Liver (tissue), 9 donors: ENCODE data around the gene SLFN12L. TPM values are rescaled to one million over a fixed set of nuclear protein-coding genes. Genes with fewer than 3 reads are reported as not detected.

Experiments
- DNase-seq: peaks from one replicate; pipeline ENCODE4 v3.0.0-alpha.2; 2017; ENCODE audit warnings: low spot score
- H3K27ac ChIP-seq, 2 donors: one replicate each; pipeline ENCODE4 v1.7.0; 2013; ENCODE audit warnings: inconsistent platforms in 2 of 2, low read length in 2 of 2, control low read depth in 1 of 2, low read depth in 1 of 2, mild to moderate bottlenecking in 1 of 2
- H3K27me3 ChIP-seq, 4 donors: one replicate each; pipeline versions ENCODE4 v1.6.1 to v1.7.0; 2013; ENCODE audit warnings: low read length in 3 of 4, inconsistent platforms in 1 of 4, mild to moderate bottlenecking in 1 of 4, moderate library complexity in 1 of 4; ENCODE audit not compliant: control insufficient read depth in 4 of 4, insufficient read depth in 4 of 4
- H3K36me3 ChIP-seq, 4 donors: one replicate each; pipeline versions ENCODE4 v1.6.1 to v1.7.0; 2013; ENCODE audit warnings: low read length in 3 of 4, mild to moderate bottlenecking in 3 of 4, low read depth in 1 of 4, moderate library complexity in 1 of 4; ENCODE audit not compliant: control insufficient read depth in 4 of 4, insufficient read depth in 3 of 4
- H3K4me1 ChIP-seq, 4 donors: one replicate each; pipeline versions ENCODE4 v1.6.1 to v1.7.0; 2013; ENCODE audit warnings: low read length in 3 of 4, mild to moderate bottlenecking in 3 of 4, moderate library complexity in 1 of 4; ENCODE audit not compliant: control insufficient read depth in 4 of 4, insufficient read depth in 4 of 4
- H3K4me3 ChIP-seq, 3 donors: one replicate each; pipeline versions ENCODE4 v1.6.1 to v1.7.0; 2013; ENCODE audit warnings: low read length in 3 of 3, control low read depth in 1 of 3, low read depth in 1 of 3, mild to moderate bottlenecking in 1 of 3
- H3K9ac ChIP-seq, 2 donors: one replicate each; pipeline ENCODE4 v1.7.0; 2013; ENCODE audit warnings: low read length in 2 of 2, mild to moderate bottlenecking in 2 of 2, moderate library complexity in 2 of 2, control low read depth in 1 of 2, low read depth in 1 of 2
- H3K9me3 ChIP-seq, 4 donors: one replicate each; pipeline versions ENCODE4 v1.6.1 to v1.7.0; 2013; ENCODE audit warnings: low read length in 3 of 4; ENCODE audit not compliant: control insufficient read depth in 4 of 4
- CTCF ChIP-seq: fragments of 150-350 bp; IDR thresholded peaks from 2 replicates; pipeline ENCODE4 v1.5.1; 2017; ENCODE audit warnings: improper control_type of control experiment, low read depth, low read length; ENCODE audit not compliant: missing input control
- EGR1 ChIP-seq, 2 donors: IDR thresholded peaks; 2 replicates each; pipeline ENCODE4 v1.6.1; 2016 to 2018; ENCODE audit warnings: antibody characterized with exemption in 2 of 2, low read depth in 2 of 2
- FOXA1 ChIP-seq: IDR thresholded peaks from 2 replicates; pipeline ENCODE4 v1.6.1; 2016; ENCODE audit warnings: antibody characterized with exemption
- FOXA2 ChIP-seq: IDR thresholded peaks from 2 replicates; pipeline ENCODE4 v1.6.1; 2016; ENCODE audit warnings: antibody characterized with exemption
- GABPA ChIP-seq, 2 donors: IDR thresholded peaks in 1 of 2; conservative IDR thresholded peaks in 1 of 2; 2 replicates each; pipeline ENCODE4 v1.6.1; 2016; ENCODE audit warnings: antibody characterized with exemption in 2 of 2, mild to moderate bottlenecking in 1 of 2, moderate library complexity in 1 of 2
- HNF4A ChIP-seq, 2 donors: conservative IDR thresholded peaks; 2 replicates each; pipeline ENCODE4 v1.6.1; 2016; ENCODE audit warnings: antibody characterized with exemption in 2 of 2, mild to moderate bottlenecking in 2 of 2
- HNF4G ChIP-seq: IDR thresholded peaks from 2 replicates; pipeline ENCODE4 v1.6.1; 2016; ENCODE audit warnings: antibody characterized with exemption
- JUND ChIP-seq, 2 donors: IDR thresholded peaks; 2 replicates each; pipeline ENCODE4 v1.6.1; 2016; ENCODE audit warnings: antibody characterized with exemption in 2 of 2
- NR2F2 ChIP-seq: IDR thresholded peaks from 2 replicates; pipeline ENCODE4 v1.6.1; 2016; ENCODE audit warnings: antibody characterized with exemption
- RAD21 ChIP-seq, 2 donors: IDR thresholded peaks; 2 replicates each; pipeline ENCODE4 v1.6.1; 2016; ENCODE audit warnings: antibody characterized with exemption in 2 of 2, mild to moderate bottlenecking in 2 of 2
- RXRA ChIP-seq, 2 donors: IDR thresholded peaks; 2 replicates each; pipeline ENCODE4 v1.6.1; 2017 to 2018; ENCODE audit warnings: antibody characterized with exemption in 2 of 2, mild to moderate bottlenecking in 1 of 2
- SP1 ChIP-seq: IDR thresholded peaks from 2 replicates; pipeline ENCODE4 v1.6.1; 2018; ENCODE audit warnings: antibody characterized with exemption, mild to moderate bottlenecking
- TAF1 ChIP-seq: conservative IDR thresholded peaks from 2 replicates; pipeline ENCODE4 v1.6.1; 2016; ENCODE audit warnings: antibody characterized with exemption, mild to moderate bottlenecking
- YY1 ChIP-seq: IDR thresholded peaks from 2 replicates; pipeline ENCODE4 v1.6.1; 2016; ENCODE audit warnings: antibody characterized with exemption, mild to moderate bottlenecking
- WGBS: extraction: QIAGEN DNeasy Blood & Tissue Kit; methylation state at CpG from one replicate; pipeline ENCODE4 v1.1.7; 2013; 5-methylcytosine and 5-hydroxymethylcytosine counted together
- polyA plus RNA-seq, 2 donors: library from polyadenylated mRNA; stranded (reverse) in 1 of 2; unstranded in 1 of 2; fragments of 200-250 nt in 1 of 2; fragments of >200 nt in 1 of 2; fragmentation: Nextera tagmentation in 1 of 2; extraction: Ambion mirVana in 1 of 2; gene quantifications; one replicate each; pipeline versions ENCODE4 v1.2.1 to v1.2.3, GENCODE V29; 2013 to 2015
- total RNA-seq, 2 donors: library from RNA; depleted of rRNA; stranded (reverse); fragments of >200 nt; gene quantifications; one replicate each; pipeline ENCODE4 v1.2.3, GENCODE V29; 2014
- TF ChIP-seq, protein P1 (sequence below): IDR thresholded peaks from 2 replicates; pipeline ENCODE4 v1.6.1; 2016; ENCODE audit warnings: antibody characterized with exemption
- TF ChIP-seq, protein P2 (sequence below): IDR thresholded peaks from 2 replicates; pipeline ENCODE4 v1.6.1; 2016; ENCODE audit warnings: antibody characterized with exemption
- TF ChIP-seq, protein P3 (sequence below): IDR thresholded peaks from 2 replicates; pipeline ENCODE4 v1.6.1; 2016; ENCODE audit warnings: antibody characterized with exemption, mild to moderate bottlenecking
- TF ChIP-seq, protein P4 (sequence below): IDR thresholded peaks from 2 replicates; pipeline ENCODE4 v1.6.1; 2016; ENCODE audit warnings: antibody characterized with exemption
- donor health status: healthy.
- donor health status: healthy.
- donor health status: healthy.
- donor health status: healthy.
- donor health status: healthy.

The SLFN12L gene
- total and polyA plus RNA-seq, 4 donors, result 0.09 to 2.2 (median 0.27) TPM

DNA sequence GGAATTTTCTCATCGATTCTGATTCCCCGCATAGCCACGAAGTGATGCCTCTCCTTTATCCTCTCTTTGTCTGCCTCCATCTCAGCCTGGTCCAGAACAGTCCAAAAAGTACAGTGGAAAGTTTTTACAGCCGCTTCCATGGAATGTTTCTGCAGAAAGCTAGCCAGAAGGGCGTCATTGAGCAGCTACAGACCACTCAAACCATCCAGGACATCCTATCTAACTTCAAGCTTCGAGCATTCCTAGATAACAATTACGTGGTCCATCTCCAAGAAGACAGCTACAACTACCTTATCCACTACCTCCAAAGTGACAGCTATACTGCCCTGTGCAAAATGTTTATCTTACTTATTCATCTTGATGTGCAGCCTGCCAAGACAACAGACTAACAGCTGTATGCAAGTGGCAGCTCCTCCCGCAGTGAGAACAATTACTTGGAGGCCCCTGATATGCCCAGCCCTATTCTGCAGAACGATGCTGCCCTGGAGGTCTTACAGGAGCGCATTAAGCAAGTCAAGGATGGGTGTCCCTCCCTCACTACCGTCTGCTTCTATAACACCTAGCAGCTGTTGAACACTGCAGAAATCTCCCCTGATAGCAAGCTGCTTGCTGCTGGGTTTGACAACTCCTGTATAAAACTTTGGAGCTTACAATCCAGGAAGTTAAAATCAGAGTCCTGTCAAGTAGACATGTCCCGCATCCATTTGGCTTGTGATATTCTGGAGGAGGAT is 38.9 kb downstream of the SLFN12L start:
- TF ChIP-seq NR2F2, result no peak
- TF ChIP-seq YY1, result no peak
- TF ChIP-seq HNF4G, result no peak
- H3K9ac ChIP-seq, result no peak overlapping the region
- no peak overlapping the region for H3K4me3 ChIP-seq
- peaks cover 2 to 34% (median 11%) of the 10 kb centered on the region in 4 donors for H3K27me3 ChIP-seq
- H3K9me3 ChIP-seq, result no peaks in the 10 kb centered on the region
- H3K27ac ChIP-seq, result no peak overlapping the region
- no peaks in the 10 kb centered on the region for H3K36me3 ChIP-seq
- no peaks in the 10 kb centered on the region for H3K4me1 ChIP-seq
- WGBS, result 24% methylated on average over 12 of the region's 12 CpGs
- DNase-seq, result no peak

DNA sequence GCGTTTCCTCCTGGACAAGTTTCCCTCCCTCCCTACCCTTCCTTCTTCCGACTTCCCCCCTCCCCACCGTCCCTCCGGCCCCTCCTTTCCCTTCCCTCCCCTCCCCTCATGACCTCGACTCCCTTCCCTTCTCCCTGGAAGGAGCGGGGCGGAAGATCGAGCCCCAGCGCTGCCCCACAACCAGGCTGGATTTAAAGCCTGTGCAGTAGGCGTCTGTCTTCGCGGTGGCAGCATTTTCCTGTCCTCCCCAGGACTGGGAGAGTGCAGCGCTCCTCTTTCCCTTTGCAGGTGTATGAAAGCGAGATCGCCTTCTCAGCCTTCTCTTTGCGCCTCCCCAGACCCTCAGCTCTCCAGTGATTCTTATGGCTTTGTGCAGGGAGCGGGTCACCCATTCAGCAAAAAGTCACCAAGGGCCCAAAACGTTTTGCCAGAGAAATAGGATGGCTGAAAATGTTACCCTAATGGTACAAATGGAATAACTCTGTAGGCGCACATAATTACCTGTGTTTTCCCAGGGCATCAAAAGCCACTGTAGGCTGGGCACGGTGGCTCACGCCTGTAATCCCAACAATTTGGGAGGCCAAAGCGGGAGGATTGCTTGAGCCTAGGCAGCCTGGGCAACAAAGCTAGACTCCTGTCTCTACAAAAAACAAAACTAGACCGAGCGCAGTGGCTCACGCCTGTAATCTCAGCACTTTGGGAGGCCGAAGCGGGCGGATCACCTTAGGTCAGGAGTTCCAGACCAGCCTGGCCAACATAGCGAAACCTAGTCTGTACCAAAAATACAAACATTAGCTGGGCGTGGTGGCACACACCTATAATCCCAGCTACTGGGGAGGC is 40.8 kb downstream of the SLFN12L start:
- TF ChIP-seq, protein P1, sequence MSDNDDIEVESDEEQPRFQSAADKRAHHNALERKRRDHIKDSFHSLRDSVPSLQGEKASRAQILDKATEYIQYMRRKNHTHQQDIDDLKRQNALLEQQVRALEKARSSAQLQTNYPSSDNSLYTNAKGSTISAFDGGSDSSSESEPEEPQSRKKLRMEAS, result no peak
- TF ChIP-seq, protein P2, sequence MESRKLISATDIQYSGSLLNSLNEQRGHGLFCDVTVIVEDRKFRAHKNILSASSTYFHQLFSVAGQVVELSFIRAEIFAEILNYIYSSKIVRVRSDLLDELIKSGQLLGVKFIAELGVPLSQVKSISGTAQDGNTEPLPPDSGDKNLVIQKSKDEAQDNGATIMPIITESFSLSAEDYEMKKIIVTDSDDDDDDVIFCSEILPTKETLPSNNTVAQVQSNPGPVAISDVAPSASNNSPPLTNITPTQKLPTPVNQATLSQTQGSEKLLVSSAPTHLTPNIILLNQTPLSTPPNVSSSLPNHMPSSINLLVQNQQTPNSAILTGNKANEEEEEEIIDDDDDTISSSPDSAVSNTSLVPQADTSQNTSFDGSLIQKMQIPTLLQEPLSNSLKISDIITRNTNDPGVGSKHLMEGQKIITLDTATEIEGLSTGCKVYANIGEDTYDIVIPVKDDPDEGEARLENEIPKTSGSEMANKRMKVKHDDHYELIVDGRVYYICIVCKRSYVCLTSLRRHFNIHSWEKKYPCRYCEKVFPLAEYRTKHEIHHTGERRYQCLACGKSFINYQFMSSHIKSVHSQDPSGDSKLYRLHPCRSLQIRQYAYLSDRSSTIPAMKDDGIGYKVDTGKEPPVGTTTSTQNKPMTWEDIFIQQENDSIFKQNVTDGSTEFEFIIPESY, result no peak
- no peak for TF ChIP-seq YY1
- TF ChIP-seq FOXA2, result no peak
- no peak for TF ChIP-seq CTCF
- no peak for TF ChIP-seq SP1
- TF ChIP-seq HNF4G, result no peak
- no peak for TF ChIP-seq RAD21 (IDR thresholded peaks at IDR 0.05)
- no peak for TF ChIP-seq NR2F2
- TF ChIP-seq, protein P3, sequence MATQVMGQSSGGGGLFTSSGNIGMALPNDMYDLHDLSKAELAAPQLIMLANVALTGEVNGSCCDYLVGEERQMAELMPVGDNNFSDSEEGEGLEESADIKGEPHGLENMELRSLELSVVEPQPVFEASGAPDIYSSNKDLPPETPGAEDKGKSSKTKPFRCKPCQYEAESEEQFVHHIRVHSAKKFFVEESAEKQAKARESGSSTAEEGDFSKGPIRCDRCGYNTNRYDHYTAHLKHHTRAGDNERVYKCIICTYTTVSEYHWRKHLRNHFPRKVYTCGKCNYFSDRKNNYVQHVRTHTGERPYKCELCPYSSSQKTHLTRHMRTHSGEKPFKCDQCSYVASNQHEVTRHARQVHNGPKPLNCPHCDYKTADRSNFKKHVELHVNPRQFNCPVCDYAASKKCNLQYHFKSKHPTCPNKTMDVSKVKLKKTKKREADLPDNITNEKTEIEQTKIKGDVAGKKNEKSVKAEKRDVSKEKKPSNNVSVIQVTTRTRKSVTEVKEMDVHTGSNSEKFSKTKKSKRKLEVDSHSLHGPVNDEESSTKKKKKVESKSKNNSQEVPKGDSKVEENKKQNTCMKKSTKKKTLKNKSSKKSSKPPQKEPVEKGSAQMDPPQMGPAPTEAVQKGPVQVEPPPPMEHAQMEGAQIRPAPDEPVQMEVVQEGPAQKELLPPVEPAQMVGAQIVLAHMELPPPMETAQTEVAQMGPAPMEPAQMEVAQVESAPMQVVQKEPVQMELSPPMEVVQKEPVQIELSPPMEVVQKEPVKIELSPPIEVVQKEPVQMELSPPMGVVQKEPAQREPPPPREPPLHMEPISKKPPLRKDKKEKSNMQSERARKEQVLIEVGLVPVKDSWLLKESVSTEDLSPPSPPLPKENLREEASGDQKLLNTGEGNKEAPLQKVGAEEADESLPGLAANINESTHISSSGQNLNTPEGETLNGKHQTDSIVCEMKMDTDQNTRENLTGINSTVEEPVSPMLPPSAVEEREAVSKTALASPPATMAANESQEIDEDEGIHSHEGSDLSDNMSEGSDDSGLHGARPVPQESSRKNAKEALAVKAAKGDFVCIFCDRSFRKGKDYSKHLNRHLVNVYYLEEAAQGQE, result no peak
- TF ChIP-seq, protein P4, sequence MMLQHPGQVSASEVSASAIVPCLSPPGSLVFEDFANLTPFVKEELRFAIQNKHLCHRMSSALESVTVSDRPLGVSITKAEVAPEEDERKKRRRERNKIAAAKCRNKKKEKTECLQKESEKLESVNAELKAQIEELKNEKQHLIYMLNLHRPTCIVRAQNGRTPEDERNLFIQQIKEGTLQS, result no peak
- TF ChIP-seq RXRA (IDR thresholded peaks at IDR 0.05), result no peak
- no peak for TF ChIP-seq EGR1 (IDR thresholded peaks at IDR 0.05; ENCODE audit: low read depth in 2 of 2)
- TF ChIP-seq JUND (IDR thresholded peaks at IDR 0.05), result no peak
- TF ChIP-seq FOXA1, result no peak
- TF ChIP-seq HNF4A (conservative IDR thresholded peaks at IDR 0.05), result no peak
- TF ChIP-seq TAF1, result no peak
- no peak for TF ChIP-seq GABPA (IDR thresholded peaks at IDR 0.05 in 1 of 2, conservative IDR thresholded peaks at IDR 0.05 in 1 of 2)
- no peak for DNase-seq
- H3K4me1 ChIP-seq, result no peaks in the 10 kb centered on the region
- 19% methylated on average over 30 of the region's 30 CpGs for WGBS
- H3K27ac ChIP-seq, result no peak overlapping the region
- H3K36me3 ChIP-seq, result no peaks in the 10 kb centered on the region
- no peaks in the 10 kb centered on the region for H3K9me3 ChIP-seq
- H3K4me3 ChIP-seq, result no peak overlapping the region
- no peak overlapping the region for H3K9ac ChIP-seq
- peaks cover 2 to 34% (median 15%) of the 10 kb centered on the region in 4 donors for H3K27me3 ChIP-seq
